HepG2 (cell line): ENCODE measurements around the gene ZXDC. TPM values are rescaled to one million over a fixed set of nuclear protein-coding genes. Genes with fewer than 3 reads are reported as not detected.

Source experiments
- ATAC-seq: fragments of 200-7000 bp; cut with Tn5 transposase; 3 replicates; pipeline ENCODE4 v1.9.1; 2020; ENCODE audit warnings: mild to moderate bottlenecking, moderate library complexity
- BruUV-seq: library from RNA; stranded (reverse); fragments of 400-500 nt; replicated peaks from 2 replicates; lab custom pipeline; 2021; lab: Mats Ljungman, UMichigan
- CTCF ChIA-PET: fragments of 300-600 bp; formaldehyde crosslinking; extraction: SDS; loops from one replicate; lab custom pipeline; 2021; ENCODE audit warnings: low total read pairs, inconsistent platforms, low intra/inter-chr PET ratio; lab: Yijun Ruan, JAX
- POLR2A ChIA-PET: fragments of 350-600 bp; sonication (Branson Sonifier 250); formaldehyde crosslinking; loops from one replicate; lab custom pipeline; 2020; ENCODE audit warnings: antibody characterized with exemption, inconsistent platforms; lab: Yijun Ruan, JAX
- DNase-seq: peaks from one replicate; pipeline ENCODE4 v3.0.0-alpha.2; 2015; ENCODE audit warnings: low spot score
- FAIRE-seq: peaks from 3 replicates; lab custom pipeline; 2011; peaks lifted over from hg19 to GRCh38; lab: Jason Lieb, UNC
- H2AFZ ChIP-seq: one replicate; pipeline ENCODE4 v1.6.1; 2011; ENCODE audit warnings: low read length, inconsistent platforms
- H3K27ac ChIP-seq: fragments of 300-600 bp; 3 replicates; pipeline ENCODE4 v1.8.0; 2011; ENCODE audit warnings: mixed run types, mild to moderate bottlenecking, mixed read lengths, low read length, inconsistent platforms; ENCODE audit not compliant: insufficient read depth; ENCODE audit errors: extremely low read length
- H3K27me3 ChIP-seq, 2 experiments: fragments of 200-600 bp in 1 of 2; 2 replicates in 1 of 2; 3 replicates in 1 of 2; pipeline versions ENCODE4 v1.6.0 to v1.8.0; 2011; ENCODE audit warnings: low read length in 2 of 2, mild to moderate bottlenecking in 2 of 2, moderate library complexity in 2 of 2, inconsistent platforms in 1 of 2; ENCODE audit not compliant: insufficient read depth in 2 of 2, control insufficient read depth in 1 of 2
- H3K36me3 ChIP-seq, 2 experiments: fragments of 200-600 bp in 1 of 2; replicated peaks in 1 of 2; 2 replicates in 1 of 2; 3 replicates in 1 of 2; pipeline versions ENCODE4 v1.5.1 to v1.8.0; 2011; ENCODE audit warnings: low read length in 2 of 2, inconsistent platforms in 1 of 2; ENCODE audit not compliant: insufficient read depth in 2 of 2, control insufficient read depth in 1 of 2
- H3K4me1 ChIP-seq: 2 replicates; pipeline ENCODE4 v1.5.1; 2012; ENCODE audit warnings: low read length, inconsistent platforms; ENCODE audit not compliant: insufficient read depth
- H3K4me2 ChIP-seq: 2 replicates; pipeline ENCODE4 v1.6.0; 2011; ENCODE audit warnings: low read depth, low read length, inconsistent platforms
- H3K4me3 ChIP-seq, 3 experiments: fragments of 200-600 bp in 1 of 3; sonication (generic), shearing (Covaris generic) in 1 of 3; replicated peaks in 1 of 3; 2 replicates each; pipeline ENCODE4 v1.5.1; 2011 to 2016; ENCODE audit warnings: low read length in 3 of 3, inconsistent platforms in 2 of 3, low read depth in 2 of 3, mild to moderate bottlenecking in 2 of 3, control low read depth in 1 of 3, mixed read lengths in 1 of 3; ENCODE audit not compliant: insufficient read depth in 1 of 3
- H3K79me2 ChIP-seq: one replicate; pipeline ENCODE4 v1.6.1; 2011; ENCODE audit warnings: low read length, inconsistent platforms; ENCODE audit not compliant: insufficient read depth
- H3K9ac ChIP-seq: 2 replicates; pipeline ENCODE4 v1.6.0; 2011; ENCODE audit warnings: mild to moderate bottlenecking, low read depth, low read length, inconsistent platforms; ENCODE audit not compliant: insufficient read depth
- H3K9me3 ChIP-seq: 2 replicates; pipeline ENCODE4 v1.5.1; 2012; ENCODE audit warnings: mild to moderate bottlenecking, low read length
- H4K20me1 ChIP-seq: 2 replicates; pipeline ENCODE4 v1.6.0; 2011; ENCODE audit warnings: inconsistent platforms, mild to moderate bottlenecking, low read length, moderate library complexity; ENCODE audit not compliant: insufficient read depth
- CBFB ChIP-seq: sonication (generic); formaldehyde crosslinking; IDR thresholded peaks from 2 replicates; pipeline ENCODE4 v1.4.0; 2020; ENCODE audit warnings: missing genetic modification reagents
- CEBPG ChIP-seq: IDR thresholded peaks from 2 replicates; pipeline ENCODE4 v1.6.1; 2016
- HMG20B ChIP-seq: conservative IDR thresholded peaks from 2 replicates; pipeline ENCODE4 v1.6.1; 2016; ENCODE audit warnings: missing genetic modification reagents, missing compliant biosample characterization
- IKZF4 ChIP-seq: sonication (generic); formaldehyde crosslinking; IDR thresholded peaks from 2 replicates; pipeline ENCODE4 v1.5.1; 2020; ENCODE audit warnings: borderline replicate concordance, mild to moderate bottlenecking, low read depth, missing genetic modification reagents; ENCODE audit errors: not compliant biosample characterization
- KLF9 ChIP-seq: IDR thresholded peaks from 2 replicates; pipeline ENCODE4 v1.6.1; 2016; ENCODE audit warnings: low read depth
- MATR3 ChIP-seq: sonication (generic); formaldehyde crosslinking; IDR thresholded peaks from 2 replicates; pipeline ENCODE4 v1.4.0; 2020; ENCODE audit warnings: missing genetic modification reagents
- PCBP2 ChIP-seq: fragments of 200-400 bp; formaldehyde crosslinking; optimal IDR thresholded peaks from 2 replicates; pipeline ENCODE3; 2018; ENCODE audit warnings: low read length, low read depth; ENCODE audit not compliant: poor library complexity, severe bottlenecking
- RFX5 ChIP-seq: IDR thresholded peaks from 2 replicates; pipeline ENCODE4 v1.6.1; 2011; ENCODE audit warnings: low read depth, low read length, improper control_type of control experiment
- RXRB ChIP-seq: IDR thresholded peaks from 2 replicates; pipeline ENCODE4 v1.6.1; 2016; ENCODE audit warnings: borderline replicate concordance, missing genetic modification reagents, missing compliant biosample characterization
- SP140L ChIP-seq: sonication (generic); formaldehyde crosslinking; IDR thresholded peaks from 2 replicates; pipeline ENCODE4 v1.4.0; 2020; ENCODE audit warnings: missing genetic modification reagents, borderline replicate concordance
- TRIM24 ChIP-seq: sonication (generic); formaldehyde crosslinking; IDR thresholded peaks from 2 replicates; pipeline ENCODE4 v1.8.0; 2022; ENCODE audit warnings: mild to moderate bottlenecking, missing genetic modification reagents
- ZBTB42 ChIP-seq: sonication (generic); formaldehyde crosslinking; IDR thresholded peaks from 2 replicates; pipeline ENCODE4 v1.5.0; 2020; ENCODE audit warnings: mild to moderate bottlenecking, missing genetic modification reagents
- ZBTB7A ChIP-seq: sonication (generic); formaldehyde crosslinking; IDR thresholded peaks from 2 replicates; pipeline ENCODE4 v1.8.0; 2022; ENCODE audit warnings: mild to moderate bottlenecking, missing genetic modification reagents
- ZBTB7B ChIP-seq: sonication (generic); formaldehyde crosslinking; IDR thresholded peaks from 2 replicates; pipeline ENCODE4 v1.4.0; 2020; ENCODE audit warnings: missing genetic modification reagents
- ZC3H4 ChIP-seq: sonication (generic); formaldehyde crosslinking; IDR thresholded peaks from 2 replicates; pipeline ENCODE4 v1.4.0; 2020; ENCODE audit warnings: missing genetic modification reagents, borderline replicate concordance
- ZKSCAN1 ChIP-seq: fragments of 150-350 bp; IDR thresholded peaks from 2 replicates; pipeline ENCODE4 v1.6.1; 2014; ENCODE audit warnings: low read length
- ZKSCAN5 ChIP-seq: sonication (generic); formaldehyde crosslinking; IDR thresholded peaks from 2 replicates; pipeline ENCODE4 v1.5.1; 2020; ENCODE audit warnings: mild to moderate bottlenecking, missing genetic modification reagents
- ZNF441 ChIP-seq: sonication (generic); formaldehyde crosslinking; IDR thresholded peaks from 2 replicates; pipeline ENCODE4 v1.7.0; 2021; ENCODE audit warnings: missing genetic modification reagents, borderline replicate concordance
- ZNF777 ChIP-seq: sonication (generic); formaldehyde crosslinking; IDR thresholded peaks from 2 replicates; pipeline ENCODE4 v1.4.0; 2020; ENCODE audit warnings: missing genetic modification reagents
- ZNF879 ChIP-seq: sonication (generic); formaldehyde crosslinking; IDR thresholded peaks from 2 replicates; pipeline ENCODE4 v1.8.1; 2023; ENCODE audit warnings: missing genetic modification reagents
- WGBS: methylation state at CpG from one replicate; pipeline ENCODE4 v1.1.6; 2017; ENCODE audit warnings: low lambda C conversion rate; 5-methylcytosine and 5-hydroxymethylcytosine counted together
- in situ Hi-C: cut with HindIII; loops from 2 replicates; pipeline ENCODE4 v1.10.0; 2017; ENCODE audit warnings: low pct_unique_long_range_greater_than_20kb; ENCODE audit not compliant: extremely low pct_ligation_motif_present
- intact Hi-C: fragments of 100-400 bp; cut with micrococcal nuclease; formaldehyde crosslinking; loops from one replicate; pipeline ENCODE4 v1.10.0; 2022; ENCODE audit not compliant: unreplicated experiment
- polyA plus RNA-seq, 8 experiments: library from polyadenylated mRNA; depleted of rRNA in 3 of 8; stranded (reverse) in 7 of 8; unstranded in 1 of 8; fragments of >200 nt; fragmentation: Illumina TruSeq in 4 of 8; extraction: Trizol in 4 of 8; gene quantifications; 2 replicates each; pipeline versions ENCODE4 v1.2.1 to v1.2.3, GENCODE V29; 2011 to 2016; ENCODE audit warnings: low read depth in 4 of 8, missing spikeins in 1 of 8, mixed read lengths in 1 of 8; ENCODE audit not compliant: insufficient read depth in 1 of 8
- total RNA-seq, 5 experiments: library from RNA; depleted of rRNA; stranded (reverse); fragments of >200 nt; fragmentation: Illumina TruSeq; extraction: Trizol; gene quantifications; 2 replicates each; pipeline ENCODE4 v1.2.3, GENCODE V29; 2016; ENCODE audit warnings: low read depth in 1 of 5
- TF ChIP-seq, protein P1 (sequence below): sonication (generic); formaldehyde crosslinking; IDR thresholded peaks from 2 replicates; pipeline ENCODE4 v1.5.1; 2020; ENCODE audit warnings: missing genetic modification reagents, mild to moderate bottlenecking, borderline replicate concordance

ZXDC gene
- total and polyA plus RNA-seq, 2 of the 13 experiments (the other 11 are each of a cell fraction or from before 2014, with no cell fraction given): 17.6 to 21.2 TPM

DNA sequence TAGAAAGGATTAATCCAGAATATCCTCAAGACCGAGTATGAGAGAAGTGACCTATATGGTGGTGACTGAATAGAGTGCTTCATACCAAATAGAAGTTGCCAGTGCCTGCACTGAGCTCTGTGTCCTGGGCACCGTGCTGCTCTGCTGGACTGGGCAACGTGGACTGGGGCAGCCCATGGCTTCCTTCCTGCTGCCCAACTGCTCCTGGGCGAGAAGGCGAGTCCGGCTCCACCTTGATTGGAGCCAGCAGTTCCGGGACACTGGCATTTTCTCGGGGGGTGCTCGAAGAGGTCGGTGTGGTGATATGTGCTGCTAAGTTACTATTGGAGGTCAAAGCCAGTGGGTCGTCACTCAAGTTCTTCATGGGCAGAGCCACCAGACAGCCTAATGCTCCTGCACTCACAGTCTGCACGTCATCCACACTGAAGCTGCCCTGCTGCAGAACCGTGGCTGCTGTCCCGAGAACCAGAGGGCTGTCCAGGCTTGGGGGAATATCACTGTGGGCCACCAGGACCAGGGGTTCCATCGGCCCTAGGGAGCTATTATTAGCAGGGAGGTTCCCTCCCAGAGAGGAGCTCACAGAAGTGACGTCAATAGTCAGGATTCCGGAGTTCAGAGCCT lies 14.1 kb downstream of the ZXDC start:
- Histone ChIP-seq H3K4me3 (no peak overlapping the region), H3K4me1 (peaks cover 28% of the 10 kb centered on the region), H2AFZ (no peak overlapping the region), H3K79me2 (peaks cover 23% of the 10 kb centered on the region), H3K9me3 (no peaks in the 10 kb centered on the region), H3K27ac (no peak overlapping the region), H3K9ac (no peak overlapping the region), H3K36me3 (peaks cover 43 to 89% of the 10 kb centered on the region in 2 experiments), H3K27me3 (no peaks in the 10 kb centered on the region), H3K4me2 (no peak overlapping the region), H4K20me1 (peaks cover 14% of the 10 kb centered on the region; the same call in 1 of the 2 replicates)
- 97% methylated on average over 7 of the region's 17 CpGs for WGBS
- no peak for DNase-seq
- intact Hi-C loops: no loop called here
- TF ChIP-seq ZBTB7A (CRISPR knock-in tag) (no peak), SP140L (CRISPR knock-in tag) (no peak), ZNF441 (no peak), ZBTB42 (CRISPR knock-in tag) (no peak), KLF9 (CRISPR knock-in tag) (no peak), RFX5 (no peak), CEBPG (no peak)
- TF ChIP-seq, protein P1, sequence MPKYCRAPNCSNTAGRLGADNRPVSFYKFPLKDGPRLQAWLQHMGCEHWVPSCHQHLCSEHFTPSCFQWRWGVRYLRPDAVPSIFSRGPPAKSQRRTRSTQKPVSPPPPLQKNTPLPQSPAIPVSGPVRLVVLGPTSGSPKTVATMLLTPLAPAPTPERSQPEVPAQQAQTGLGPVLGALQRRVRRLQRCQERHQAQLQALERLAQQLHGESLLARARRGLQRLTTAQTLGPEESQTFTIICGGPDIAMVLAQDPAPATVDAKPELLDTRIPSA (CRISPR knock-in tag): no peak
- ChIA-PET CTCF (no interaction called here), POLR2A (interaction anchor here (1.0 kb wide), 1 partner anchor 11 kb away, joined by 3 read pairs; no protein-coding TSS in a partner anchor)
- no peak for ATAC-seq
- FAIRE-seq: no peak
- in situ Hi-C loops: no loop called here
- BruUV-seq: no TSS peak

DNA sequence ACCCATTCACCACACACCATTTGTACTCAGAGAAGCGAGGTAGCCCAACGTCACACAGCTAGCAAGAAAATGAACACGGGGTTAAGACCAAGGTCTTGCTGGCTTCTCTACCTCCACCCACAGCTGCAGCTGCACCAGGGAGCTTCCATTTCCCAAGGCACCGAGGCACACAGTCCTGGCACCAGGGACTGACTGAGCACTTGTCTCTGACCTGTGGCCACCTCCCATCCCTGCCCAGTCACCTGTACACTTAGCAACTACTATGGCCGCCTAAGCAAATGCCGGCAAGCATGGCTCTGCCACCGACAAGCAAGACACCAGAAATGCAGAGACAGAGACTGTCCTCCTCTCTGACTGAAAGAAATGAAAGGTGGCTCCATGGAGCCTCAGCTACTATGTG lies 15.3 kb downstream of the ZXDC start:
- H3K4me1 ChIP-seq: peaks cover 16% of the 10 kb centered on the region
- ATAC-seq: no peak
- H3K36me3 ChIP-seq: peaks cover 41 to 85% of the 10 kb centered on the region in 2 experiments
- intact Hi-C loops: no loop called here
- TF ChIP-seq ZNF879 (CRISPR knock-in tag) (no peak), ZC3H4 (no peak), ZKSCAN1 (no peak), CBFB (CRISPR knock-in tag) (no peak), TRIM24 (CRISPR knock-in tag) (no peak), IKZF4 (CRISPR knock-in tag) (no peak), RXRB (no peak), ZNF777 (CRISPR knock-in tag) (no peak), MATR3 (CRISPR knock-in tag) (no peak), HMG20B (CRISPR knock-in tag) (no peak), ZKSCAN5 (CRISPR knock-in tag) (no peak), PCBP2 (no peak), ZBTB7B (no peak)
- in situ Hi-C loops: no loop called here
- H2AFZ ChIP-seq: no peak overlapping the region
- H4K20me1 ChIP-seq: peaks cover 10% of the 10 kb centered on the region; the same call in 1 of the 2 replicates
- no peak overlapping the region for H3K4me3 ChIP-seq
- 93% methylated on average over 5 of the region's 7 CpGs for WGBS
- no TSS peak for BruUV-seq
- no peak overlapping the region for H3K4me2 ChIP-seq
- ChIA-PET CTCF (no interaction called here), POLR2A (interaction anchor here (1.4 kb wide), 1 partner anchor 12 kb away, joined by 3 read pairs; no protein-coding TSS in a partner anchor)
- no peaks in the 10 kb centered on the region for H3K9me3 ChIP-seq
- no peak for DNase-seq
- no peak for FAIRE-seq
- H3K9ac ChIP-seq: no peak overlapping the region
- H3K27me3 ChIP-seq: no peaks in the 10 kb centered on the region
- peaks cover 16% of the 10 kb centered on the region for H3K79me2 ChIP-seq
- no peak overlapping the region for H3K27ac ChIP-seq
